Retinal pigment epithelial cell (primary cell): ENCODE measurements around the gene SGCD.

ENCODE experiments used
- DNase-seq: peaks from one replicate; pipeline ENCODE4 v3.0.0-alpha.2; 2010; ENCODE audit warnings: low read depth
- H3K4me3 ChIP-seq: 2 replicates; pipeline ENCODE4 v1.5.1; 2011; ENCODE audit warnings: mild to moderate bottlenecking, low read length, control low read depth, moderate library complexity
- CTCF ChIP-seq: conservative IDR thresholded peaks from 2 replicates; pipeline ENCODE4 v1.5.1; 2011; ENCODE audit warnings: low read depth, low read length, control low read depth, inconsistent platforms

SGCD gene

GRCh38 chr5:156582193-156582598 is 255.2 kb downstream of the SGCD start:
- no peak for TF ChIP-seq CTCF
- no peak for DNase-seq
- no peak overlapping the region for H3K4me3 ChIP-seq

DNA sequence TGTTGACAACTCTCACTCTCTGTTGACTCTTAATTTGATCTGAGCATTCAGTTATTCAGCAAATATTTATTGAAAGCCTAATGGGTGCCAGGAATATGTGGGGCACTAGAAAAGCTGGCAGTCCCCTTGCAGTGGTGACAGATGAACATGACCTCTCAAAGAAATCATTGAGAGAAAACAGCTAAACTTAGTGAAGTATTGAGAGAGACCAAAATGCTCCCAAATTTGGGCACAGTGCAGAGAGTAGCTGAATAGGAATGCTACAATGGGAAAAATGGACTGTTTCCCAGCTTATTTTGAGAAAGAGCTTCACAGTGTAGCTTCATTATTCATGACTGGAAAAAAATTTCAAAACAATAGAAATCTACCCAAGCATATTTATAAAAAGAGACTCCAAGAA is 257.9 kb downstream of the SGCD start:
- no peak for DNase-seq
- no peak overlapping the region for H3K4me3 ChIP-seq
- no peak for TF ChIP-seq CTCF

DNA sequence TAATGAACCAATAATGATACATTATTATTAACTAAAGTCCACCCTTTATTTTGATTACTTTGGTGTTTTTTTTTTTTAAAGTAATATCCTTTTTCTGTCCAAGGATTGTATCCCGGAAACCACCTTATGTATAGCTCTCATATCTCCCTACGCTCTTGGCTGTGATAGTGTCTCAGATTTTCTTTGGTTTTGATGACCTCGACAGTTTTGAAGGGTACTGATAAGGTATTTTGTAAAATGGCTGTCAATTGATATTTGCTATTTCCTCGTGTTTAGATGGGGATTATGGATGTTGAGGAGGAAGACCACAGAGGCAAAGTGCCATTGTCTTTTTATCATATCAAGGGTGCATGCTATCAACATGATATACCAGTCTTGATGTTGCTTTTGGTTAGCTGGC is 259.0 kb downstream of the SGCD start:
- no peak overlapping the region for H3K4me3 ChIP-seq
- no peak for DNase-seq
- TF ChIP-seq CTCF = no peak

GRCh38 chr5:156587012-156587411 is 260.0 kb downstream of the SGCD start:
- no peak overlapping the region for H3K4me3 ChIP-seq
- no peak for TF ChIP-seq CTCF
- no peak for DNase-seq

DNA sequence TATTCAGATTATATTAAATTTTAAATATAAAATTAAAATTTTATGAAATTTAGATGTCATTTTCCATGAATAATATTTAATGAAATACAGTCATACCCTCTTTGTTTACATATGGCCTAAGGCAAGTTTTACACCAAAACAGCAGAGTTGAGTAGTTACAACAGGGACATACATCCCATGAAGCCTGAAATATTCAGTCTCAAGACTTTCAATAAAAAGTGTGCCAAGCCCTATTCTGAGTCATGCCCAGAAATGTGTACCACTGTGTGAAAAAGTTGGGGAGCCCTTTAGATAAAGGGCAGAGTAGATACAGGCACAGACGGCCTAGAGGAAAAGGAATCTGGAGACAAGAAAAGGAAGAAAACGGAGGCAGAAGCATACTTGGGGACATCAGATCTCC is 261.3 kb downstream of the SGCD start:
- DNase-seq = no peak
- no peak overlapping the region for H3K4me3 ChIP-seq
- no peak for TF ChIP-seq CTCF

- H3K4me3 ChIP-seq = no peak overlapping the region
- no peak for TF ChIP-seq CTCF
- DNase-seq = no peak
Measured at GRCh38 chr5:156589104-156589945, 262.4 kb downstream of the SGCD start.

GRCh38 chr5:156589946-156590216 is 262.9 kb downstream of the SGCD start:
- no peak overlapping the region for H3K4me3 ChIP-seq
- TF ChIP-seq CTCF = no peak
- DNase-seq = no peak
